ENCODE results near the gene GYPA.

Gene GYPA

GRCh38 chr4:144178414-144178813 lies 37.9 kb upstream of the GYPA start:
- no peak for TF ChIP-seq CTCF (IDR thresholded peaks at IDR 0.05; ENCODE audit: low read length, missing control alignments)
- H3K4me3 ChIP-seq (replicated peaks; ENCODE audit: low read depth, low read length): no peak overlapping the region
- peak; percentile 53 for DNase-seq (ENCODE audit: low read depth)

GRCh38 chr4:144176476-144176875 lies 36.0 kb upstream of the GYPA start:
- no peak overlapping the region for H3K4me3 ChIP-seq (replicated peaks; ENCODE audit: low read depth, low read length)
- TF ChIP-seq CTCF (IDR thresholded peaks at IDR 0.05; ENCODE audit: low read length, missing control alignments): no peak
- peak; percentile 15 for DNase-seq (ENCODE audit: low read depth)

- TF ChIP-seq CTCF (IDR thresholded peaks at IDR 0.05; ENCODE audit: low read length, missing control alignments): peak; percentile 23
- peak; percentile 82 for DNase-seq (ENCODE audit: low read depth)
These were observed 34.0 kb upstream of the GYPA start for GRCh38 chr4:144174401-144175067.

GRCh38 chr4:144171697-144172096 lies 31.2 kb upstream of the GYPA start:
- TF ChIP-seq CTCF (IDR thresholded peaks at IDR 0.05; ENCODE audit: low read length, missing control alignments): no peak
- no peak overlapping the region for H3K4me3 ChIP-seq (replicated peaks; ENCODE audit: low read depth, low read length)
- DNase-seq (ENCODE audit: low read depth): no peak

More at GRCh38 chr4:144174401-144175067, 34.0 kb upstream of the GYPA start:
- no peak overlapping the region for H3K4me3 ChIP-seq (replicated peaks; ENCODE audit: low read depth, low read length)

GRCh38 chr4:144169211-144169610 lies 28.7 kb upstream of the GYPA start:
- no peak for TF ChIP-seq CTCF (IDR thresholded peaks at IDR 0.05; ENCODE audit: low read length, missing control alignments)
- no peak overlapping the region for H3K4me3 ChIP-seq (replicated peaks; ENCODE audit: low read depth, low read length)
- no peak for DNase-seq (ENCODE audit: low read depth)

- no peak overlapping the region for H3K4me3 ChIP-seq (replicated peaks; ENCODE audit: low read depth, low read length)
- DNase-seq (ENCODE audit: low read depth): no peak
- TF ChIP-seq CTCF (IDR thresholded peaks at IDR 0.05; ENCODE audit: low read length, missing control alignments): no peak
These were observed 13.5 kb upstream of the GYPA start for GRCh38 chr4:144154044-144154443.

Measured in fibroblast of pulmonary artery (primary cell).